ENCODE measurements around the gene GJB5. TPM values are rescaled to one million over a fixed set of nuclear protein-coding genes. Genes with fewer than 3 reads are reported as not detected.

The GJB5 gene
- total RNA-seq, 6 experiments from 2014 or later, result 0.59 to 0.77 (median 0.69) TPM; not detected in 2

DNA sequence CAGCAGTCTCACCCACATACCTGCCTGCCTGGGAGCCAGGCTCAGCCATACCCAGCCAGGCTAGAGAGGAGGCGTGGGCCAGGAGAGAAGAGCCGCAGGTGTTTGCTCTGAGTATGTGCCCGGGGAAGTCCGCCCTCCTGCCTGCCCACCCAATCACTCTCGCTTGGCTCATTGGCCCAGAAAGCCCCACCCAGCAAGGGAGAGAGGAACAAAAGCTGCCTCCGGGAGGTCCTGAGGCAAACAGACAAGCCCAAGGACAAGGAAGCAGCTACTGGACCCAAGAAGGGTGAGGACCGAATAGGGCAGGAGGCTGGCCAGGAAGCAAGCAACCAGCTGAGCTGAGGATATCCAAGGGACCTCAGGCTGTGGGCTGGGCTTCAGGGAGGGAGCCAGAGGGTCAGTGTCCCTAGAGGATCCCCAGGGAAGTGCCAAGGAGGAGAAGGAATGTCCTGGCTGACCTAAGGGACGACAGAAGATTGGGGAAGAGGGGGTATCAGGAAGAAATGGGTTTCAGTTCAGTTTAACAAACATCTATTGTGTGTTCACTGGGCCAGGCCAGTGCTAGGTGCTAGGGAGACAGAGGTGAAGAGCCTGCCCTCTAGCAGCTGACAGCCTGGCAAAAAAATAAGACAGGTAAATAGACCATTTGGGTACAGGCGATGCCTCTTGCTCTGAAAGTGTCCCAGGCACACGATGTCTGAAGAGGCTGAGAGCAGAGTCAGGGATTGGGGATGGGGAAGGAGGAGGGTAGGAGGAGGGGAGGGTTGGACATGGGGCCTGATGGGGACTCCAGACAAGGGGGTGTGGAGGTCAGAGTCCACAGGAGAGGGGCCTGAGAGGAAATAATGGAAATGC is 4.9 kb downstream of the GJB5 start, which contains the start of gene GJB4:
Gene GJB4 (plus strand): TSS at position 238 of the 855 bp plus-strand sequence. CDS start 1,515 bp downstream, outside the sequence.
- TF ChIP-seq, protein P1, sequence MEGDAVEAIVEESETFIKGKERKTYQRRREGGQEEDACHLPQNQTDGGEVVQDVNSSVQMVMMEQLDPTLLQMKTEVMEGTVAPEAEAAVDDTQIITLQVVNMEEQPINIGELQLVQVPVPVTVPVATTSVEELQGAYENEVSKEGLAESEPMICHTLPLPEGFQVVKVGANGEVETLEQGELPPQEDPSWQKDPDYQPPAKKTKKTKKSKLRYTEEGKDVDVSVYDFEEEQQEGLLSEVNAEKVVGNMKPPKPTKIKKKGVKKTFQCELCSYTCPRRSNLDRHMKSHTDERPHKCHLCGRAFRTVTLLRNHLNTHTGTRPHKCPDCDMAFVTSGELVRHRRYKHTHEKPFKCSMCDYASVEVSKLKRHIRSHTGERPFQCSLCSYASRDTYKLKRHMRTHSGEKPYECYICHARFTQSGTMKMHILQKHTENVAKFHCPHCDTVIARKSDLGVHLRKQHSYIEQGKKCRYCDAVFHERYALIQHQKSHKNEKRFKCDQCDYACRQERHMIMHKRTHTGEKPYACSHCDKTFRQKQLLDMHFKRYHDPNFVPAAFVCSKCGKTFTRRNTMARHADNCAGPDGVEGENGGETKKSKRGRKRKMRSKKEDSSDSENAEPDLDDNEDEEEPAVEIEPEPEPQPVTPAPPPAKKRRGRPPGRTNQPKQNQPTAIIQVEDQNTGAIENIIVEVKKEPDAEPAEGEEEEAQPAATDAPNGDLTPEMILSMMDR (IDR thresholded peaks at IDR 0.05), result peak; percentile 25
- Mint-ChIP-seq H3K9me3 (no peaks in the 10 kb centered on the region), H3K27ac (no peak within 1 kb of the TSS), H3K4me3 (no peak within 1 kb of the TSS), H3K36me3 (ENCODE audit: low read depth) (no peaks in the 10 kb centered on the region), H3K4me1 (ENCODE audit: low read depth) (peaks cover 14% of the 10 kb centered on the region), H3K27me3 (ENCODE audit: insufficient read depth) (peaks cover 13% of the 10 kb centered on the region)
- no peak for DNase-seq

DNA sequence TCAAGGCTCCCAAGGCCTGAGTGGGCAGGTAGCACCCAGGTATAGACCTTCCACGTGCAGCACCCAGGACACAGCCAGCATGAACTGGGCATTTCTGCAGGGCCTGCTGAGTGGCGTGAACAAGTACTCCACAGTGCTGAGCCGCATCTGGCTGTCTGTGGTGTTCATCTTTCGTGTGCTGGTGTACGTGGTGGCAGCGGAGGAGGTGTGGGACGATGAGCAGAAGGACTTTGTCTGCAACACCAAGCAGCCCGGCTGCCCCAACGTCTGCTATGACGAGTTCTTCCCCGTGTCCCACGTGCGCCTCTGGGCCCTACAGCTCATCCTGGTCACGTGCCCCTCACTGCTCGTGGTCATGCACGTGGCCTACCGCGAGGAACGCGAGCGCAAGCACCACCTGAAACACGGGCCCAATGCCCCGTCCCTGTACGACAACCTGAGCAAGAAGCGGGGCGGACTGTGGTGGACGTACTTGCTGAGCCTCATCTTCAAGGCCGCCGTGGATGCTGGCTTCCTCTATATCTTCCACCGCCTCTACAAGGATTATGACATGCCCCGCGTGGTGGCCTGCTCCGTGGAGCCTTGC is 6.4 kb downstream of the GJB5 start:
- Mint-ChIP-seq H3K4me3 (no peak overlapping the region), H3K27ac (no peak overlapping the region)
- DNase-seq, result no peak

DNA sequence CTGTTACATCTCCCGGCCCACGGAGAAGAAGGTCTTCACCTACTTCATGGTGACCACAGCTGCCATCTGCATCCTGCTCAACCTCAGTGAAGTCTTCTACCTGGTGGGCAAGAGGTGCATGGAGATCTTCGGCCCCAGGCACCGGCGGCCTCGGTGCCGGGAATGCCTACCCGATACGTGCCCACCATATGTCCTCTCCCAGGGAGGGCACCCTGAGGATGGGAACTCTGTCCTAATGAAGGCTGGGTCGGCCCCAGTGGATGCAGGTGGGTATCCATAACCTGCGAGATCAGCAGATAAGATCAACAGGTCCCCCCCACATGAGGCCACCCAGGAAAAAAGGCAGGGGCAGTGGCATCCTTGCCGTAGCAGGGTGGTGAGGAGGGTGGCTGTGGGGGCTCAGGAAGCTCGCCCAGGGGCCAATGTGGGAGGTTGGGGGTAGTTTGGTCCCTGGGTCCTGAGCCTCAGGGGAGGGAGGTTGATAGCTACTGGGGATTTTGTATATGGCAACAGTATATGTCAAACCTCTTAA is 7.0 kb downstream of the GJB5 start:
- no peaks in the 10 kb centered on the region for H3K9me3 Mint-ChIP-seq
- no peak overlapping the region for H3K4me3 Mint-ChIP-seq
- TF ChIP-seq, protein P1 (IDR thresholded peaks at IDR 0.05), result no peak
- H3K4me1 Mint-ChIP-seq (ENCODE audit: low read depth), result peaks cover 14% of the 10 kb centered on the region
- H3K36me3 Mint-ChIP-seq (ENCODE audit: low read depth), result no peaks in the 10 kb centered on the region
- H3K27ac Mint-ChIP-seq, result no peak overlapping the region
- DNase-seq, result no peak
- peaks cover 11% of the 10 kb centered on the region for H3K27me3 Mint-ChIP-seq (ENCODE audit: insufficient read depth)

More for the DNA sequence above, 6.4 kb downstream of the GJB5 start:
- Mint-ChIP-seq H3K36me3 (ENCODE audit: low read depth) (no peaks in the 10 kb centered on the region), H3K27me3 (ENCODE audit: insufficient read depth) (peaks cover 13% of the 10 kb centered on the region), H3K9me3 (no peaks in the 10 kb centered on the region), H3K4me1 (ENCODE audit: low read depth) (peaks cover 14% of the 10 kb centered on the region)
- TF ChIP-seq, protein P1 (IDR thresholded peaks at IDR 0.05), result no peak

DNA sequence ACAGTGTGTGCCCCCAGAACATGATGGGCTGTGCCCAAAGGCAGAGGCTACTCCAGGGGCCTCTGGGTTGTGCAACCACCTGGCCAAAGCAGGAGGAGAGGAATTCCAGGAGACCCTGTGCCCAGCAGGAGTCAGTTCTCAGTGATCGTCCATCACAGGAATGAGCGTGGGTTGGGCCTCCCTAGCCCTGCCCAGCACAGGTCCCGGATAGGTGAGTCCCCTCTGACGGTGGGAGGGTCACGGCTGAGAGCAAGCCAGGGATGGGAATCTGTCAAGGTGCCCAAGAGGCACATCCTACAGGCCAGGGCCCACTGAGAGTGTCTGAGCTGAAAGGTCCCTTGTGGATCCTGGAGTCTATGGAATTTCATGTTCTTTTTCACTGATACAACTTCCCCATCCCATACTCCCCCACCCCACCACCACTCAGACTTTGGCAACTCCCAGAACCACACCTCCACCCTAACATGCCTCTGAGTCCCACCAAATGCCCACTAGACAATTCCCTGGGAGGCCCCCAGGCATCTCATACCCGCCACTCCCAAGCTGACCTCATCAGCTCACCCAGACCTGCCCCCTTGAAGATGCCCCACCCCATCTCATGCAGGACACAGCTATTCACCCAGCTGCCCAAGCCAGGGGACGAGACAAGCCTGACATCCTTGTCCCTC is 7.8 kb downstream of the GJB5 start:
- Mint-ChIP-seq H3K36me3 (ENCODE audit: low read depth) (no peaks in the 10 kb centered on the region), H3K9me3 (no peaks in the 10 kb centered on the region), H3K27me3 (ENCODE audit: insufficient read depth) (peaks cover 11% of the 10 kb centered on the region), H3K4me3 (no peak overlapping the region), H3K4me1 (ENCODE audit: low read depth) (peaks cover 14% of the 10 kb centered on the region), H3K27ac (no peak overlapping the region)
- TF ChIP-seq, protein P1 (IDR thresholded peaks at IDR 0.05), result no peak
- DNase-seq, result no peak

DNA sequence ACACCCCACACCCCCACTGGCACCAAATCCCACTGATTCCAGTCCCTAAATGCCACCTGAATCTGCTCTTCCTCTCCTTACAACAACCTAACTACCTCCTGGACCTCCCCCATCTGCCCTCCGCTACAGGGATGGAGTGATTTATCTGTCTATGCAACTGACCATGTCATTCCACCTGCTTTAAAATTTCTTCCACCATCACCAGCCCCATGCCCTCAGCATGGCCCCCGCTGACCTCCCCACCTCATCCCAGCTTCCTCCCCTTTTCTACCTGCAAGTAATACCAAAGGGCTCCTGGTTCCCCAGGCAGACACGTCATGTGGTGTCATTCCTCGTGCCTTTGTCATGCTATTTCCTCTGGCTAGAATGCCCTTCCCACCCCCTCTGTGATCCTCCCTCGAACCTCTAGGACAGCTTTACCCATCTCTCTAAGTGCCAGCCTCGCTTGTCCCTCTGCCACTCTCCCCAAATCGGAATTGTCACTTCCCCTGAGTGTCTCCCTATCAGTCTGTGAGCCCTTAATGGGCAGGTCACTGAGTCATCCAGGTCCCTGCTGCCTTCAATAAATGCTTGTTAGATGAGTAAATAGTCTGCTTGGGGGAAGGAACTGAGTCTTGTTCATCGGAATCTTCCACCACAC is 8.4 kb downstream of the GJB5 start:
- peak; percentile 65 for DNase-seq
- no peak overlapping the region for H3K27ac Mint-ChIP-seq
- TF ChIP-seq, protein P1 (IDR thresholded peaks at IDR 0.05), result no peak
- H3K4me1 Mint-ChIP-seq (ENCODE audit: low read depth), result peaks cover 14% of the 10 kb centered on the region
- no peaks in the 10 kb centered on the region for H3K9me3 Mint-ChIP-seq
- H3K4me3 Mint-ChIP-seq, result peak overlapping the region; percentile 48
- H3K27me3 Mint-ChIP-seq (ENCODE audit: insufficient read depth), result peaks cover 11% of the 10 kb centered on the region
- no peaks in the 10 kb centered on the region for H3K36me3 Mint-ChIP-seq (ENCODE audit: low read depth)
